ENCODE data around the gene SORT1. TPM values are rescaled to one million over a fixed set of nuclear protein-coding genes. Genes with fewer than 3 reads are reported as not detected.
"Not testable (repeated sequence)": the region's sequence is repeated elsewhere in the genome, so short reads cannot be mapped to it uniquely, and the experiment has no call there.

The SORT1 gene
- total RNA-seq, 1 donor = 38.4 TPM

DNA sequence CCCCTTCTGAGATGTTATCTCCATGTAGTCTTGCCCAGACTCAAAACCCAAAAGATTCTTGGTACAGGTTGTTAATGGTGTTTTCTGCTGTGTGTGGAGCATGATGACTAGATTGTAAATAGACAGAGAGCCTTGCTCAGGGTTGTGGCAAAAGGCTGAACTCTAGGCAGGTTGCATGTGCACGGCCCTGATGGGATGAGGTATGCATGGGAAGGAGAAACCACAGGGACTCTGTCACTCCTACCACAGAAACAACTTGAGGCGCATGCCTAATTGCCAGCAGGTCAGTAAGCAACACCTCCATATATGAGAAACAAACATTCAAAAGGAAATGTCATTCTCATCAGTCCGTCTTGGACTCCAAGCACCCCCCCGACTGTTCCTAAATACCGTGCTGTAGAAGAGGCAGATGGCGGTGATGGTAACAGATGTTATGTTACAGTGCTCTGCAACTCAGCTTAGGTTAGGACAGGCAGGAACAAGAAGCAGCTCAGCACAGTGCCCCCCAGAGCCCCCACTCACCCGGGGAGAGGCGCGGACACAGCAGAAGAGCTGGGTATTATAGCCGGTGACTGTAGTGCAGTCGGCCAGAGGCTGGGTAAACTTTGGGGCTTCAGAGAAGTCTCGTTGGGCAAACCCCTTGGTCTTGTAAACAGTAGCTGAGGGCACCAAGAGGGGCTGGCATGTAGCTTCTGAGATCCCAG is 101.9 kb downstream of the SORT1 start:
- TF ChIP-seq, protein P1, sequence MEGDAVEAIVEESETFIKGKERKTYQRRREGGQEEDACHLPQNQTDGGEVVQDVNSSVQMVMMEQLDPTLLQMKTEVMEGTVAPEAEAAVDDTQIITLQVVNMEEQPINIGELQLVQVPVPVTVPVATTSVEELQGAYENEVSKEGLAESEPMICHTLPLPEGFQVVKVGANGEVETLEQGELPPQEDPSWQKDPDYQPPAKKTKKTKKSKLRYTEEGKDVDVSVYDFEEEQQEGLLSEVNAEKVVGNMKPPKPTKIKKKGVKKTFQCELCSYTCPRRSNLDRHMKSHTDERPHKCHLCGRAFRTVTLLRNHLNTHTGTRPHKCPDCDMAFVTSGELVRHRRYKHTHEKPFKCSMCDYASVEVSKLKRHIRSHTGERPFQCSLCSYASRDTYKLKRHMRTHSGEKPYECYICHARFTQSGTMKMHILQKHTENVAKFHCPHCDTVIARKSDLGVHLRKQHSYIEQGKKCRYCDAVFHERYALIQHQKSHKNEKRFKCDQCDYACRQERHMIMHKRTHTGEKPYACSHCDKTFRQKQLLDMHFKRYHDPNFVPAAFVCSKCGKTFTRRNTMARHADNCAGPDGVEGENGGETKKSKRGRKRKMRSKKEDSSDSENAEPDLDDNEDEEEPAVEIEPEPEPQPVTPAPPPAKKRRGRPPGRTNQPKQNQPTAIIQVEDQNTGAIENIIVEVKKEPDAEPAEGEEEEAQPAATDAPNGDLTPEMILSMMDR (IDR thresholded peaks at IDR 0.05; ENCODE audit: insufficient read depth, low read depth, low read length) = no peak
- DNase-seq (ENCODE audit: low read depth) = no peak
- H3K4me3 ChIP-seq (ENCODE audit: low read depth, low read length) = no peak overlapping the region

DNA sequence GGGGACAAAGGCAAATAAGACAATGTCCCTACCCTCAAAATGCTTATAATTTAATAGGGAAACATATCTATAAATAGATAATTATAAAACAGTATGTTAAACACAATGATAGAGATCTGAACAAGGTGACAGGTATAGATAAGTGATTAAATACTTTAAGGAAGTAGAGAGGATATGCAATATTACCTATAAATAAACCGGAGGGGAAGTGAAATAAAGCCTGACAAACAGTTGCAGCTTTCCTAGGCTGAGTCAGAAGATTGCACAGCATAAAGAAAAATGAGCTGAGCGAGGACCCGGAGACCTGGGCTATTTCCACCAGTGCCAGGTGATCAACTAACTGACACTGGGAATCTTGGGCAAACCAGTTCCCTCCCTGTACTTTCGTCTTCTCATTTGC is 103.2 kb downstream of the SORT1 start:
- DNase-seq (ENCODE audit: low read depth) = no peak
- H3K4me3 ChIP-seq (ENCODE audit: low read depth, low read length) = no peak overlapping the region
- TF ChIP-seq, protein P1 (IDR thresholded peaks at IDR 0.05; ENCODE audit: insufficient read depth, low read depth, low read length) = no peak

DNA sequence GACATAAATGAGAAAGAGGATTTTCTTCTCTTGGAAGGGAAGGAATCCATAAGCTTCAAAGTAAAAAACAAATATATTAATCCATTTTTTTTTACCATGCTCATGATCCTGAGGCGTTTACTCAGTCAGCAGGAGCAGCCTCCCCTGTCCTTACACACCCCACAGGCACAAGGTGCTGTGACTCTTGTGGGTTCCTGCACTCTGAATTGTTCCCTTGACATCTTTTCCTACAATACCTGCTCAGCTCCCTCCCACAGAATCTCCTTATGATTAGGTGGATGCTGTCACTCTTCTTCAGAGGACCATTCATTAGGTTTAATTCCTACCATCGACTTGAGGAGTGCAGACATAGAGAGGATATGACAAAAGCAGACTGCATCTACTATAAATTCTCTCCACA is 104.7 kb downstream of the SORT1 start:
- DNase-seq (ENCODE audit: low read depth) = no peak
- no peak overlapping the region for H3K4me3 ChIP-seq (ENCODE audit: low read depth, low read length)
- TF ChIP-seq, protein P1 (IDR thresholded peaks at IDR 0.05; ENCODE audit: insufficient read depth, low read depth, low read length) = no peak

DNA sequence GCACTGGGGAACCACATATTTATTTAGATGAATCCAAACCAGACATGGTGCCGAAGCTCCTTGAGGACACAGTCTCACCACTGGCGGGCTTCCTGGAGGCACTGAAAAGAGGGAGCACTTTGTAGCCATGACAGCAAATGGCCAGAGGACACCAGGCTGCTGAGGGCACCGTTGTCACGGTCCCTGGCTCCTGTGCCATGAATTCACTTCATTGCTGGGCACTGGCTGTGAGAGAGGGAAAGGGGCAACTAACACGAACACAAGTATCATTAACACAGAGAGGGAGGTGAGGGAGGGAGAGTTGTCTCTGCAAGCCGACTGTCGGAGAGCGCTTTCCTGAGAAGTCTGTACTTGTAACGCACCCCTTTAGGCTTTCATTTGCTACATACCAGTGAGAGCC is 105.4 kb downstream of the SORT1 start:
- TF ChIP-seq, protein P1 (IDR thresholded peaks at IDR 0.05; ENCODE audit: insufficient read depth, low read depth, low read length) = no peak
- DNase-seq (ENCODE audit: low read depth) = no peak
- no peak overlapping the region for H3K4me3 ChIP-seq (ENCODE audit: low read depth, low read length)

DNA sequence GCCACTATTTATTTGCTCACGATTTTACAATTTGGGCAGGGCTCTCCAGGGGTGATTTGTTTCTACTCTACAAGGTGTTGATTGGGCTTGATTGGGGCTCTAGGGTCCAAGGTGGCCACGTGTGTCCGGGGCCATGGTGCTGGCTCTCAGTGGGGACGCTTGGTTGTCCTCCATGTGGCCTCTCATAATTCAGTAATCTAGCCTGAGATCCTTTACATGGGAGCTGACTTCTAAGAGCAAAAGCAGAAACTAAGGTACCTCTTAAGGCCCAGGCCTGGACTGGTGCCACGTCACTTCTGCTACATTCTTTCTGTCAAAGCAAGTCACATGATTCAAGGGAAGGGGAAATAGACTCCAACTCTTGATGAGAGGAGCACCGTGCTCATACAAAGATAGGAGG is 106.7 kb downstream of the SORT1 start:
- TF ChIP-seq, protein P1 (IDR thresholded peaks at IDR 0.05; ENCODE audit: insufficient read depth, low read depth, low read length) = no peak
- H3K4me3 ChIP-seq (ENCODE audit: low read depth, low read length) = no peak overlapping the region

DNA sequence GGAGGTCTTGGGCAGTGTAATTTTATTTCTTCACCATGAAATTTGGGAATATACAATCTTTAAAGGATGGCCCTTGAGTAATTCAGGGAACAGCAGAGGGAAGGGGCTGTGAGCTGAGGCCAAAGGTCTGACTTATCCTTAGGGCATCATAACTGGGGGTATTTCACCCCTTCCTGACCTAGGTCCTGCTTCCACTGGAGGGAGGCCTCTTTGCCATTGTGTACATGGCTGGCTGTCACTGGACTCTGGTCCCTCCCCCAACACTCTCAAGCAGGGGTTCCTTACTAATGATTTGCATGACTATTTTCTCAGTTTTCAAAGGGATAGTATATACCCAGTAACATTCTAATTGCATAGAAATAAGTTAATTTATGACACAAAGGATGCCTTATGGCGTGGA is 107.6 kb downstream of the SORT1 start:
- TF ChIP-seq, protein P1 (IDR thresholded peaks at IDR 0.05; ENCODE audit: insufficient read depth, low read depth, low read length) = no peak
- no peak for DNase-seq (ENCODE audit: low read depth)
- no peak overlapping the region for H3K4me3 ChIP-seq (ENCODE audit: low read depth, low read length)

More for the DNA sequence above, 106.7 kb downstream of the SORT1 start:
- DNase-seq (ENCODE audit: low read depth) = no peak

DNA sequence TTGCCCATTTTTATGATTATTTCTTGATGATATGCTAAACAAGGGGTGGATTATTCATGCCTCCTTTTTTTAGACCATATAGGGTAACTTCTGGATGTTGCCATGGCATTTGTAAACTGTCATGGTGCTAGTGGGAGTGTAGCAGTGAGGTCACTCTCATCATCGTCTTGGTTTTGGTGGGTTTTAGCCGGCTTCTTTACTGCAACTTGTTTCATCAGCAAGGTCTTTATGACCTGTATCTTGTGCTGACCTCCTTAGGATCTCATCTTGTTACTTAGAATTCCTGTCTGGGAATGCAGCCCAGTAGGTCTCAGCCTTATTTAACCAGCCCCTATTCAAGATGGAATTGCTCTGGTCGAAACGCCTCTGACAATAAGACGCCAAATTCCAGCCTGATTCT is 111.0 kb downstream of the SORT1 start:
- H3K4me3 ChIP-seq (ENCODE audit: low read depth, low read length); DNase-seq (ENCODE audit: low read depth): not testable (repeated sequence)
